GM19463 (cell line): Measurements from ENCODE around the gene CNGB1.

Experiments used
- ATAC-seq: cut with Tn5 transposase; IDR thresholded peaks from one replicate; pipeline ENCODE4 v1.9.1; 2021; ENCODE audit warnings: mild to moderate bottlenecking, moderate library complexity; ENCODE audit not compliant: unreplicated experiment

Gene CNGB1

GRCh38 chr16:57977418-57978069 lies 6.6 kb upstream of the CNGB1 start:
- ATAC-seq, result no peak

- ATAC-seq, result no peak
Observed at GRCh38 chr16:57976331-57976796, 5.4 kb upstream of the CNGB1 start.

DNA sequence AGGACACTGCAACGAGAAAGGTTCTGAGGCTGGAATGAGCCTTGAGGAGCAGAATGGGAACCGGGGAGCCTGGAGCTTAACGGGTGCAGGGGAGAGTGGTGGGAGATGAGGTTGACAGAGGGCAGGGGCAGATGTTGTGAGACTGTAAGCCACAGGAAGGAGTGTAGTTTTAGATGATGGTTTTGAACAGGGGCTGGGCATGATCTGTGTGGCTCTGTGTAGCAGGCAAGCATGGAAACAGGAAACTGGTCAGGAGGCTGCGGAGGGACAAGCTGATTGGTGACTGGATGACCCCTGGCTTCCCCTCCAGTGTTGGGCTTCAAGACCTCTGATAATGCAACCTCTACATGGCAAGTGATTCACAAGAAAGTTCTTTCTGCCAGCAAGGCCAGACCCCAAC lies 1.4 kb upstream of the CNGB1 start:
- no peak for ATAC-seq

- ATAC-seq, result no peak
Observed at GRCh38 chr16:57971848-57972247, 920 bp upstream of the CNGB1 start.

- ATAC-seq, result no peak
Observed at GRCh38 chr16:57970319-57970718, 609 bp downstream of the CNGB1 start.

DNA sequence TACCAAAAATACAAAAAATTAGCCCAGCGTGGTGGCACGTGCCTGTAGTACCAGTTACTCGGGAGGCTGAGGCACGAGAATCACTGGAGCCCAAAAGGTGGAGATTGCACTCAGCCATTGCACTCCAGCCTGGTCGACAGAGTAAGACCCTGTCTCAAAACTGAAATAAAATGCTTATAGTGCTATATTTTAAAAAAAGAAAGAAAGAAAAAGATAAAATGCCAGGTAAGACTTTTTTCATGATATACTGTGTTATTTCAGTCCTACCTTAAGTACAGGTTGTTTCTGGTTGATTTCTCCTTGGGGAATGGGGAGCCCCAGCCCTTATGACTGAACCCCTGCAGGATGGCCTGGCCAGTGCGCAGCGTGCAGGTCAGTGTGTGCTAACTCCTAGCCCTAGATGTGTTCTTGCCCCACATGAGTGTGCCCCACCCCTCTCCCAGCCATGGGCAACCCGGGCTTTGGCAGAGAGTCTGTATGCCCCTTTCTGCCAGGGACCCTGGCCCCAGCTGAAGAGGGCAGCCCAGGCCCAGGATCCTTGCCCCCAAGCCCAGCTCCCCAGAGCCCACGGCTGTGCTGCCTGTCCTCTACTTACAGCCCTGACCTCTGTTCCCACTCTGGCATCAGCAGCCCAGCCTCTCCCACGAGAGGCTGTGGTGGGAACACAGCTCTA lies 1.3 kb downstream of the CNGB1 start:
- ATAC-seq, result no peak

GRCh38 chr16:57967916-57968315 lies 3.0 kb downstream of the CNGB1 start:
- ATAC-seq, result no peak

DNA sequence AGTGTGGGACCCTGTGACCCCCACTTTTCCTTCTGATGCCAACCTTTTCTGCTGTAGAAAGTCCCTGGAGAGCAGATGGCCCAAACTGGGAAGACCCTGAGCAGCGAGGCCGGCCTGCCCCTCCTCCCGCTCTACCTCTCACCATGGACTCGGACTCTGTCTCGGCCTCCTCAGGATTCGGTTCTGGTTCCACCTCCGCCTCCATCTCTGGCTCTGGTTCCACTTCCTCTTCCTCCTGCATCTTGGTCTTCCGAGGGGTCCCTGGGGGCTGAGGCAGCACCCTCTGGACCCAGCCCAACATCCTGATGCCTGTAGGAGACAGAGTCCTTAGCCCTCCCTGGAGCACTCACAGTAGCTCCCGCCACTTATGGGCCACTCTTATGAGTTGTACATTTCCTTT lies 3.9 kb downstream of the CNGB1 start:
- no peak for ATAC-seq

DNA sequence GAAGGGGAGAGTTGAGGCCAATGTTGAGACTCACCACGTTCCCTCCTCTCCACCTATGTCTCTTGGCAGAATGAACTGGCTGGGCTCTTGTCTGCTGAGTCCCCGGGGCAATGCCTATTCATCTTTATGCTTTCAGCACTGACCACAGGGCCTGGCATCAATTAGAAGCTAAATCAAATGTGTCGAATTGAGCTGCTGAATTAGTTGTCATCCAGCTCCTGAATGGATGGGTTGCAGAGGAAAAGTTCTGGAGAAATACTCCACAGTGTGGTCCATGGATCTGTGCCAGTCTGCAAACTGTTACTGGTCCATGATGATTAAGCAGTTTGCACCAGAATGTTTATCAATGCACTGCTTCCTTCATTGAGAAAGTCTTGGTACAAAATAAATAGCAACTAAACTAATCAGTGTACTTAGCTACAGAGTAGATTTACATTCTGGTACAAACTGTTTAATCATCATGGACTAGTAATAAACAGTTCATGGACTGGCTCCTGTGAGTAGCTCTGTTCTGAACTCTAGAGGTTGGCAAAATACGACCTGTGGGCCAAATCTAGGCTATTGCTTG lies 4.6 kb downstream of the CNGB1 start:
- no peak for ATAC-seq

- no peak for ATAC-seq
Observed at GRCh38 chr16:57964157-57964700, 6.7 kb downstream of the CNGB1 start.

DNA sequence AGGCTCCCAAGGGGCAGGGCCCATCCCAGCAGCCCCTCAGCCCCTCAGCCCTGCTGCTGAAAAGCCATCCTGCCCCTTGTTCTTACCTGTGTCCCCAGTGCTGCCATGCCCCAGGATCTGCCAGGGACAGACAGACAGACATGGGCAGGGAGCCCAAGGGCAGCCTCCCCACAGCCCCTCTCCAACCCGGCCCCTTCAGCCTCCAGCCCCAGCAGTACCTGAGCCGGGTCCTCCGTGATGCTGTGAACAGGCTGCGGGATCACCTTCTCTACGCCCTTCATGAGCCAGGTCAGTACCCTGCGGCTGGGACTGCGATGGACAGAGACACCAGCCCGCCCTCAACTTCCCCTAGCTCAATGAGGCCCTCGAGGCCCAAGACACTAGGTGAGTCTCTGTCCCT lies 8.2 kb downstream of the CNGB1 start:
- no peak for ATAC-seq

DNA sequence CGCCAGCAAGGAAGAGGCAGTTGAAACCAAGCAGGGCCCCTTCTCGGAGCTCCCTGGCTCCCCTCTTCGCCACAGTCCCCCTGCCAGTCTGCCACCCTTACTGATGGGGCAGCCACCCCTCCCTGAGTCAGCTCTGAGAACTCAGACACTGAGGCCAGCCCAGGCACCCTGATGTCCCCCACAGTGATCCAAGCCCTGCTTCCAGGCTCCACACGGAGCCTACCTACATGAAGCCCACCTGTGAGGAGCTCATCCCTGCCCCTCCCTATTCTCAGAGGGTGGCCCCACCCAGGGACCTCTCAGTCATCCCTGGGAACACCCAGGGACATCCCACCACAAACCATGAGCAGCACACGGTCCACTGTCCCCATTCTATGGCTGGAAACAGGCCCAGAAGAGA lies 8.9 kb downstream of the CNGB1 start:
- ATAC-seq, result no peak

DNA sequence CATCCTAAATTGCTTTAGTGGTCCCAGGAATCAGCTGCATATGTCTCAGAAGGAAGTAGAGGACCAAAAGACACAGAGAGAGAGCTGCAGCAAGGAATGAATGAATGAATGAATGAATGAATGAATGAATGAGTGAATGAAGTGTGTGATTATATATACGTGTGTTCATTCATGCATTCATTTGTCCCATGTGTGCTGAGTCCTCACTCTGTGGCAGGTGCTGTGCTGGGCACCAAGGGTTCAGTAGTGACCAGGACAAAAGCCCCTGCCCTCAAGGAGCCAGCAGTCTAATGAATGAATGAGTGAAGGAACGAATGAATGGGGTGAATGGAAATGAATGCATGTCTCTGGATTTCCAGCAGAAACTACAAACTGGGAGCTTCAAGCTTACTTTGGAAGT lies 9.4 kb downstream of the CNGB1 start:
- ATAC-seq, result no peak

DNA sequence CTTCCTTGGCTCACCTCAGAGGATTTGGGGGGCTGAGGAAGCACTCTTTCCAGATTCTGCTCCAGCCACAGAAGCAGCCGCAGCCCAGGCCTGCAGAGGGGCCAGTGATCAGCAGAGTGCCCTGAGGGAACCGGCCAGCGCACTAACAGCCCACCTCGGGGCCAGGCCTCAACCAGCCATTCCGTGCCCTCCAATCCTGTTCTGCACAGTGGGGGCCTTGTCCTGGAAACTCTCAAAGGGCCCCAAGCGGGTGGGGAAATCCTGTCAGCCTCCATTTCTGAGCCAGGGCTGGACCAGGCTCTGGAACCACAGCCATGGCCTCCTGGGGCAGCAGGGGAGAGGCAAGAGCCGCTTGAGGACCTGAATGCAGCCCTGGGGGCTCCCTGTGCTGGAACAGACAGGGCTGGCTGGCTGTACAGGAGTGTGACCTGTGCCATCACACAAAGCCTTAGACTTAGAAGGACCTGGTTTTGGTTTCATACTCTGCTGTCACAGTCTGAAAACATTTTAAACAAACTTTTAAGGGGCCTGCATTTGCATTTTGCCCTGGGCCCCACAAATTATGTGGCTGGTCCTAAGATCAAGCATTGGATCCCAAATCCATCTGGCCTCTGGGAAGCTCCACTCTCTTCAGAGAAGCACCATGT lies 10.0 kb downstream of the CNGB1 start:
- no peak for ATAC-seq

GRCh38 chr16:57960310-57960709 lies 10.6 kb downstream of the CNGB1 start:
- ATAC-seq, result no peak

DNA sequence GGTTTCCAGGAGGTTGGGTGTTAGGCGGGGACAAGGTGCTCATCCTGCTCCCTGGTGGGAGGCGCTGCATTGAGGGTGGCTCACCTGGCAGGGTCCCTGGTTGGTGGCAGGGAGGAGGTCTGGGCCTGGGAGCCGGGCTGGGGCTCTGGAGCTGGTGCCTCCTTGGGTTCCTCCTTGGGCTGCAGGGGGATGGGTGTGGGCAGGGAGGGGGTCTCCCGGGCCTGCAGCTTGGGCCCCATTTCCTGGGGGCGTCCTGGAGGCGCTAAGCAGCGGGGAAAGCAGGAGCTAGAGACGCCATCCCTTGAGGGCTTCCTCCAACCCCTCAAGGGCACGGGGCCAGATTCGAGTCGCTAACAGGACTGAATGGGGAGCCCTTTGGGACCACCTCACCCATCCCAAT lies 11.1 kb downstream of the CNGB1 start:
- no peak for ATAC-seq

DNA sequence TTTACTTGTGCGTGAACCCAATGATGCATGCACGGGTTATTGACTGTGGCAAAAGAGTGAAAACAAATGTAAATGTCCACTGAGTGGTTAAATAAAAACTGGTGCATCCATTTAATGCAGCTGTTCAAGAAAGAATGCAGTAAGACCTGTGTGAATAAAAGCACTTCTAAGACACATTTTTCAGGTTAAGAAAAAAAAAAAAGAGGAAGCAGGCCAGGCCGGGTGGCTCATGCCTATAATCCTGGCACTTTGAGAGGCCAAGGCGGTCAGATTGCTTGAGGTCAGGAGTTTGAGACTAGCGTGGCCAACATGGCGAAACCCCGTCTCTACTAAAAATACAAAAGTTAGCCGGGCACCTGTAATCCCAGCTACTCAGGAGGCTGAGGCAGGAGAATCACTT lies 11.8 kb downstream of the CNGB1 start:
- no peak for ATAC-seq

- no peak for ATAC-seq
Observed at GRCh38 chr16:57958544-57958943, 12.4 kb downstream of the CNGB1 start.

DNA sequence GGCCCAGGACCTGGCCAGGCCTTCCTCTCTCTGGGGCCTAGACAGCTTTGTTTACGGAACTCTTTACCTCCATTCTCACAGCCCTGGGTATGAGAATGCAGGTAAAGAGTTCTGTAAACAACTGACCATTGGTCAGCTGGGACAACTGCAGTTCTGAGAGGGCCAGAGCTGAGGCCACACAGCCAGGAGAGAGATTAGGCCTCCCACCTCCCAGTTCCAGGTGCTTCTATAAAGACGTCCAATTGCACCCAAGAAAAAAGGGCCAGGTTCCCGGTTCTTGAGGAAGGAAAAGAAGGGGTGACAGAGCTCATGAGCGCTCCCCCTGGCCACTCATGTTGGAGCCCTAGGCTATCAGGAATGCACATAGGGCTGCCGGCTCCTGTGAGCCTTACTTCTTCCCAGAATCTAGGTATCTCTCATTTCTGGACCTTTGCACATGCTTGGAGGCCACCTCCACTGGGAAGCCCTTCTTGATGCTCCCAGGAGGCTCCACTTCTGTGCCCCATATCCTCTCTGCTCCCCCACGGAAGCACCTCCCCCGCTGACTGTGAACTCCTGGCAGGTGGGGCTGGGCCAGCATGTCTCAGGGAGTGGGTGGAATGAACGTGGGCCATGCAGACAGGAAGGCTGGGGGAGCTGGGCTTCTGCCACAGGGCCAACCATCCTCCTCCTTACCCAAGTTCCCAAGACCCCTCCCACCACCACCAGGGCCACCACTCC lies 13.1 kb downstream of the CNGB1 start:
- ATAC-seq, result no peak

DNA sequence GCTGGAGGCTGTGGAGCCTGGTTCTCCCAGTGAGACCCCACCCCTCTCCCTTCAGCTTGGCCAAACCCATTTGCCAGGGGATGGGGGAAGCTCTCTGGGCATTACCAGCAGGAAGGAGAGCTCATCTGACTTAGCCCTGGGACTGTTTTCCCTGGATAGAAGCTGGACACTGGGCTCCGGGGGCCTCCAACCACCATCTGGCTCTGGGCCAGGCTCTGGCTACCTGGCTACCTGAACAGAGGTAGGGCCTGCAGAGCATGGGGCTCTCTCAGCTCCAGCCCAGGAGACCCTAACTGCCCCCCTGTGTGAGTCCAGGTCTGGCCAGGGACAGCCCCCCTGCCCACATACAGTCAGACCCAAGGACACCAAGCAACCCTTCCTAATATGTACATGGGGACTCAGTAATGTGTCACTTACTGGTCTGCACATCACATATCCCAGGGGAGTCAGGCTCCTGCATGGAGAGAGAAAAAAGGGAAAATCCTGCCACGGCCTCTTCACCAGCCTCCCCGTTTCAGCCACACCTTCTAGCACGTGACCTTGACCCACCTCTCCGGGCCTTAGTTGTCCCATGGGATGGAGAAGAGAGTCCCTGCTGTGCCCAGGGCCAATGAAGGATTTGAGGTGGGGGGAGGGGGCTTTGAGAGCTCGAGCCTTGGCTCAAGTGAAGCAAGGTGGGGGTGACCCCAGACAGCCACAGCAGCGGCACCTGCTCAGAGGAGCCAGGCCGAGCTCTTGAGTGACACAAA lies 13.8 kb downstream of the CNGB1 start:
- ATAC-seq, result no peak
